HG03175 (cell line): Measurements from ENCODE around the gene CWH43.
"Not testable (repeated sequence)": the region's sequence is repeated elsewhere in the genome, so short reads cannot be mapped to it uniquely, and the experiment has no call there.

Experiments
- ATAC-seq: cut with Tn5 transposase; IDR thresholded peaks from one replicate; pipeline ENCODE4 v1.9.1; 2021; ENCODE audit warnings: mild to moderate bottlenecking, moderate library complexity; ENCODE audit not compliant: unreplicated experiment

CWH43 gene

DNA sequence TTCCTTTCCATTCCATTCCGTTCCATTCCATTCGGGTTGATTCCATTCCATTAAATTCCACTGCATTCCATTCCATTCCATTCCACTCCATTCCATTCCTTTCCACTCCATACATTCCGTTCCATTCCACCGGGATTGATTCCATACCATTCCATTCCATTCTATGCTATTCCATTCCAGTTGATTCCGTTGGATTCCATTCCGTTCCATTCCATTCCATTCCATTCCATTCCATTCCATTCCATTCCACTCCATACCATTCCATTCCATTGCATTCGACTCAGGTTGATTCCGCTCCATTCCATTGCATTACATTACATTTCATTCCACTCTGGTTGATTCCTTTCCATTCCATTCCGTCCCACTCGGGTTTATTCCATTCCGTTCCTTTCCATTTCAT lies 110.1 kb downstream of the CWH43 start:
- ATAC-seq = not testable (repeated sequence)

DNA sequence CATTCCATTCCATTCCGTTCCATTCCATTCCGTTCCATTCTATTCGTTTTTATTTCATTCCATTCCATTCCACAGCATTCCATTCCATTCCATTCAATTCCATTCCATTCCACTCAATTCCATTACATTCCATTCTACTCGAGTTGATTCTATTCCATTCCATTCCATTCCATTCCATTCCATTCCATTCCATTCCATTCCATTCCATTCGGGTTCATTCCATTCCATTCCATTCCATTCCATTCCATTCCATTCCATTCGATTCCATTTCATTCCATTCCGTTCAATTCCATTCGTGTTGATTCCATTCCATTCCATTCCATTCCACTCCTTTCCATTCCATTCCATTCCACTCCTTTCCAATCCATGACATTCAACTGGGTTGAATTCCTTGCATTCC lies 110.6 kb downstream of the CWH43 start:
- ATAC-seq = peak; percentile 39

DNA sequence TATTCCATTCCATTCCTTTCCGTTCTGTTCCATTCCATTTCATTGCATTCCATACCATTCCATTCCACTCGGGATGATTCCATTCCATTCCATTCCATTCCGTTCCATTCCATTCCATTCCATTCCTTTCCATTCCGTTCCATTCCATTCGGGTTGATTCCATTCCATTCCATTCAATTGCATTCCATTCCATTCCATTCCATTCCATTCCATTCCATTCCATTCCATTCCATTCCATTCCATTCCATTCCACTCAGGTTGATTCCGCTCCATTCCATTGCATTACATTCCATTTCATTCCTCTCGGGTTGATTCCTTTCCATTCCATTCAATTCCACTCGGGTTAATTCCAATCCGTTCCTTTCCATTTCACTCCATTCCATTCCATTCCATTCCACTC lies 111.0 kb downstream of the CWH43 start:
- ATAC-seq = peak; percentile 26

DNA sequence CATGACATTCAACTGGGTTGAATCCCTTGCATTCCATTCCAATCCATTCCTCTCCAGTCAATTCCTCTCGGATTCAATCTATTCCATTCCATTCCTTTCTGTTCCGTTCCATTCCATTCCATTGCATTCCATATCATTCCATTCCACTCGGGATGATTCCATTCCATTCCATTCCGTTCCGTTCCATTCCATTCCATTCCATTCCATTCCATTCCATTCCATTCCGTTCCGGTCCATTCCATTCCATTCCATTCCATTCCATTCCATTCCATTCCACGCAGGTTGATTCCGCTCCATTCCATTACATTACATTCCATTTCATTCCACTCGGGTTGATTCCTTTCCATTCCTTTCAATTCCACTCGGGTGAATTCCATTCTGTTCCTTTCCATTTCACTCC lies 111.4 kb downstream of the CWH43 start:
- not testable (repeated sequence) for ATAC-seq

DNA sequence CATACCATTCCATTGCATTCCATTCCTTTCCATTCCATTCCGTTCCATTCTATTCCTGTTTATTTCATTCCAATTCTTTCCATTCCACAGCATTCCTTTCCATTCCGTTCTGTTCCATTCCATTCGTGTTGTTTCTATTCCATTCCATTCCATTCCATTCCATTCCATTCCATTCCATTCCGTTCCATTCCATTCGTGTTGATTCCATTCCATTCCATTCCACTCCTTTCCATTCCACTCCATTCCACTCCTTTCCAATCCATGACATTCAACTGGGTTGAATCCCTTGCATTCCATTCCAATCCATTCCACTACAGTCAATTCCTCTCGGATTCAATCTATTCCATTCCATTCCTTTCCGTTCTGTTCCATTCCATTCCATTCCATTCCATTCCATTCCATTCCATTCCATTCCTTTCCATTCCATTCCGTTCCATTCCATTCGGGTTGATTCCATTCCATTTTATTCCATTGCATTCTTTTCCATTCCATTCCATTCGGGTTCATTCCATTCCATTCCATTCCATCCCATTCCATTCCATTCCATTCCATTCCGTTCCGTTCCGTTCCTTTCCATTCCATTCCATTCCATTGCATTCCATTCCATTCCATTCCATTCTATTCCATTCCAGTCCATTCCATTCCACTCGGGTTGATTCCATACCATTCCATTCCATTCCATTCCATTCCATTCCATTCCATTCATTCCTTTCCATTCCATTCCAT lies 112.1 kb downstream of the CWH43 start:
- ATAC-seq = not testable (repeated sequence)

DNA sequence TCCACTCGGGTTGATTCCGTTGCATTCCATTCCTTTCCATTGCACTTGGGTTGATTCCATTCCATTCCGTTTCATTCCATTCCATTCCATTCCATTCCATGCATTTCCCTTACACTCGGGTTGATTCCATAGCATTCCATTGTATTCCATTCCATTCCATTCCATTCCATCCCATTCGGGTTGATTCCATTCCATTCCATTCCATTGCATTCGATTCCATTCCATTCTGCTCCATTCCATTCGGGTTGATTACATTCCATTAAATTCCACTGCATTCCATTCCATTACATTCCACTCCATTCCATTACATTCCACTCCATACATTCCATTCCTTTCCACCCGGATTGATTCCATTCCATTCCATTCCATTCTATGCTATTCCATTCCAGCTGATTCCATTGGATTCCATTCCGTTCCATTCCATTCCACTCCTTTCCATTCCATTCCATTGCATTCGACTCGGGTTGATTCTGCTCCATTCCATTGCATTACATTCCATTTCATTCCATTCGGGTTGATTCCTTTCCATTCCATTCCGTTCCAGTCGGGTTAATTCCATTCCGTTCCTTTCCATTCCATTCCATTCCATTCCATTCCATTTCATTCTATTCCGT lies 113.9 kb downstream of the CWH43 start:
- not testable (repeated sequence) for ATAC-seq

DNA sequence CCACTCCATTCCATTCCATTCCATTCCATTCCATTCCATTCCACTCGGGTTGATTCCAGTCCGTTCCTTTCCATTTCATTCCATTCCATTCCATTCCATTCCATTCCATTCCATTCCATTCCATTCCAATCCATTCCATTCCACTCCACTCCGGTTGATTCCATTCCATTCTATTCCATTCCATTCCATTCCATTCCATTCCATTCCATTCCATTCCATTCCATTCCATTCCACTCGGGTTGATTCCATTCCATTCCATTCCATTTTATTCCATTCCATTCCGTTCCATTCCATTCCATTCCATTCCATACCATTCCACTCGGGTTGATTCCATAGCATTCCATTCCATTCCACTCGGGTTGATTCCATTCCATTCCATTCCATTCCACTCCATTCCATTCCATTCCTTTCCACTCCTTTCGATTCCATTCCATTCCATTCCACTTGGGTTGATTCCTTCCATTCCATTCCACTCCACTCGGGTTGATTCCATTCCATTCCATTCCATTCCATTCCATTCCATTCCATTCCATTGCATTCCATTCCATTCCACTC lies 116.3 kb downstream of the CWH43 start:
- ATAC-seq = peak; percentile 34

DNA sequence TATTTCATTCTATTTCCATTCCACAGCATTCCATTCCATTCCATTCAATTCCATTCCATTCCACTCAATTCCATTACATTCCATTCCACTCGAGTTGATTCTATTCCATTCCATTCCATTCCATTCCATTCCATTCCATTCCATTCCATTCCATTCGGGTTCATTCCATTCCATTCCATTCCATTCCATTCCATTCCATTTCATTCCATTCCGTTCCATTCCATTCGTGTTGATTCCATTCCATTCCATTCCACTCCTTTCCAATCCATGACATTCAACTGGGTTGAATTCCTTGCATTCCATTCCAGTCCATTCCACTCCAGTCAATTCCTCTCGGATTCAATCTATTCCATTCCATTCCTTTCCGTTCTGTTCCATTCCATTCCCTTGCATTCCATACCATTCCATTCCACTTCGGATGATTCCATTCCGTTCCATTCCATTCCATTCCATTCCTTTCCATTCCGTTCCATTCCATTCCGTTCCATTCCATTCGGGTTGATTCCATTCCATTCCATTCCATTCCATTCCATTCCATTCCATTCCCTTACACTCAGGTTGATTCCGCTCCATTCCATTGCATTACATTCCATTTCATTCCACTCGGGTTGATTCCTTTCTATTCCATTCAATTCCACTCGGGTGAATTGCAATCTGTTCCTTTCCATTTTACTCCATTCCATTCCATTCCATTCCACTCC lies 117.5 kb downstream of the CWH43 start:
- ATAC-seq = peak; percentile 19

DNA sequence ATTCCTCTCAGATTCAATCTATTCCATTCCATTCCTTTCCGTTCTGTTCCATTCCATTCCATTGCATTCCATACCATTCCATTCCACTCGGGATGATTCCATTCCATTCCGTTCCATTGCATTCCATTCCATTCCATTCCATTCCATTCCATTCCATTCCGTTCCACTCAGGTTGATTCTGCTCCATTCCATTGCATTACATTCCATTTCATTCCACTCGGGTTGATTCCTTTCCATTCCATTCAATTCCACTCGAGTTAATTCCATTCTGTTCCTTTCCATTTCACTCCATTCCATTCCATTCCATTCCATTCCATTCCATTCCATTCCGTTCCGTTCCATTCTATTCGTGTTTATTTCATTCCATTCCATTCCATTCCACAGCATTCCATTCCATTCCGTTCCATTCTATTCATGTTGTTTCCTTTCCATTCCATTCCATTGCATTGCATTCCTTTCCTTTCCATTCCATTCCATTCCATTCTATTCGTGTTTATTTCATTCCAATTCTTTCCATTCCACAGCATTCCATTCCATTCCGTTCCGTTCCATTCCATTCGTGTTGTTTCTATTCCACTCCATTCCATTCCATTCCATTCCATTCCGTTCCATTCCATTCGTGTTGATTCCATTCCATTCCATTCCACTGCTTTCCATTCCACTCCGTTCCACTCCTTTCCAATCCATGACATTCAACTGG lies 118.3 kb downstream of the CWH43 start:
- not testable (repeated sequence) for ATAC-seq

DNA sequence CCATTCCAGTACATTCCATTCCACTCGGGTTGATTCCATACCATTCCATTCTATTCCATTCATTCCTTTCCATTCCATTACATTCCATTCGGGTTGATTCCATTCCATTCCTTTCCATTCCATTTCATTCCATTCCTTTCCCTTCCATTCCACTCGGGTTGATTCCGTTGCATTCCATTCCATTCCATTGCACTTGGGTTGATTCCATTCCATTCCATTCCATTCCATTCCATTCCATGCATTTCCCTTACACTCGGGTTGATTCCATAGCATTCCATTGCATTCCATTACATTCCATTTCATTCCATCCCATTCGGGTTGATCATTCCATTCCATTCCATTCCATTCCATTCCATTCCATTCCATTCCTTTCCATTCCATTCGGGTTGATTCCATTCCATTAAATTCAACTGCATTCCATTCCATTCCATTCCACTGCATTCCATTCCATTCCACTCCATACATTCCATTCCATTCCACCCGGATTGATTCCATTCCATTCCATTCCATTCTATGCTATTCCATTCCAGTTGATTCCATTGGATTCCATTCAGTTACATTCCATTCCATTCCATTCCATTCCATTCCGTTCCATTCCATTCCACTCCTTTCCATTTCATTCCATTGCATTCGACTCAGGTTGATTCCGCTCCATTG lies 119.3 kb downstream of the CWH43 start:
- ATAC-seq = not testable (repeated sequence)

DNA sequence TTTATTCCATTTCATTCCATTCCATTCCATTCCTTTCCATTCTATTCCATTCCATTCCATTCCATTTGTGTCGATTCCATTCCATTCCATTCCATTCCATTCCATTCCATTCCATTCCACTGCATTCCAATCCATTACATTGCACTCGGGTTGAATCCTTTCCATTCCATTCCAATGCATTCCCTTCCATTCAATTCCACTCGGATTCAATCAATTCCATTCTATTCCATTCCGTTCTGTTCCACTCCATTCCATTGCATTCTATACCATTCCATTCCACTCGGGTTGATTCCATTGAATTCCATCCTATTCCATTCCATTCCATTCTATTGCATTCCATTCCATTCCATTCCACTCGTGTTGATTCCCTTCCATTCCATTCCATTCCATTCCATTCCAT lies 121.2 kb downstream of the CWH43 start:
- not testable (repeated sequence) for ATAC-seq

DNA sequence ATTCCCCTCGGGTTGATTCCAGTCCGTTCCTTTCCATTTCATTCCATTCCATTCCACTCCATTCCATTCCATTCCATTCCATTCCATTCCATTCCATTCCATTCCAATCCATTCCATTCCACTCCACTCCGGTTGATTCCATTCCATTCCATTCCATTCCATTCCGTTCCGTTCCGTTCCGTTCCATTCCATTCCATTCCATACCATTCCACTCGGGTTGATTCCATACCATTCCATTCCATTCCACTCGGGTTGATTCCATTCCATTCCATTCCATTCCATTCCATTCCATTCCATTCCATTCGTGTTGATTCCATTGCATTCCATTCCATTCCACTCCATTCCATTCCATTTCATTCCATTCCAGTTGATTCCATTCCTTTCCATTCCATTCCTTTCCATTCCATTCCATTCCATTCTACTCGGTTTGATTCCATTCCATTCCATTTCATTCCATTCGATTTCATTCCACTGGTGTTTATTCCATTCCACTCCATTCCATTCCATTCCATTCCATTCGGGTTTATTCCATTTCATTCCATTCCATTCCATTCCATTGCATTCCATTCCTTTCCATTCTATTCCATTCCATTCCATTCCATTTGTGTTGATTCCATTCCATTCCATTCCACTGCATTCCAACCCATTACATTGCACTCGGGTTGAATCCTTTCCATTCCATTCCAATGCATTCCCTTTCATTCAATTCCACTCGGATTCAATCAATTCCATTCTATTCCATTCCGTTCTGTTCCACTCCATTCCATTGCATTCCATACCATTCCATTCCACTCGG lies 122.3 kb downstream of the CWH43 start:
- ATAC-seq = peak; percentile 38

DNA sequence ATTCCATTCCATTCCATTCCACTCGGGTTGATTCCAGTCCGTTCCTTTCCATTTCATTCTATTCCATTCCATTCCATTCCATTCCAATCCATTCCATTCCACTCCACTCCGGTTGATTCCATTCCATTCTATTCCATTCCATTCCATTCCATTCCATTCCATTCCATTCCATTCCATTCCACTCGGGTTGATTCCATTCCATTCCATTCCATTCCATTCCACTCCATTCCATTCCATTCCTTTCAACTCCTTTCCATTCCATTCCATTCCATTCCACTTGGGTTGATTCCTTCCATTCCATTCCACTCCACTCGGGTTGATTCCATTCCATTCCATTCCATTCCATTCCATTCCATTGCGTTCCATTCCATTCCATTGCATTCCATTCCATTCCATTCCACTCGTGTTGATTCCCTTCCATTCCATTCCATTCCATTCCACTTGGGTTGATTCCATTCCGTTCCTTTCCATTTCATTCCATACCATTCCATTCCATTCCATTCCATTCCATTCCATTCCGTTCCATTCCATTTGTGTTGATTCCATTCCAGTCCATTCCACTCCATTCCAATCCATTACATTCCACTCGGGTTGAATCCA lies 123.6 kb downstream of the CWH43 start:
- peak; percentile 39 for ATAC-seq

DNA sequence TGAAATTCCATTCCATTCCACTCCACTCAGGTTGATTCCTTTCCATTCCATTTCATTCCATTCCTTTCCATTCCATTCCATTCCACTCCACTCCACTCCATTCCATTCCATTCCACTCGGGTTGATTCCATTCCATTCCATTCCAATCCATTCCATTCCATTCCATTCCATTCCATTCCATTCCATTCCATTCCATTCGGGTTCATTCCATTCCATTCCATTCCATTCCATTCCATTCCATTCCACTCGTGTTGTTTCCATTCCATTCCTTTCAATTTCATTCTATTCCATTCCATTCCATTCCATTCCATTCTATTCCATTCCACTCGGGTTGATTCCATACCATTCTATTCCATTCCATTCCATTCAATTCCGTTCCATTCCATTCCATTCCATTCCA lies 124.5 kb downstream of the CWH43 start:
- ATAC-seq = peak; percentile 51
